ENCODE measurements around the gene NAIF1.

The NAIF1 gene

GRCh38 chr9:128094950-128095544 lies 27.9 kb upstream of the NAIF1 start:
- no peak for DNase-seq (ENCODE audit: low read depth)
- TF ChIP-seq, protein P1, sequence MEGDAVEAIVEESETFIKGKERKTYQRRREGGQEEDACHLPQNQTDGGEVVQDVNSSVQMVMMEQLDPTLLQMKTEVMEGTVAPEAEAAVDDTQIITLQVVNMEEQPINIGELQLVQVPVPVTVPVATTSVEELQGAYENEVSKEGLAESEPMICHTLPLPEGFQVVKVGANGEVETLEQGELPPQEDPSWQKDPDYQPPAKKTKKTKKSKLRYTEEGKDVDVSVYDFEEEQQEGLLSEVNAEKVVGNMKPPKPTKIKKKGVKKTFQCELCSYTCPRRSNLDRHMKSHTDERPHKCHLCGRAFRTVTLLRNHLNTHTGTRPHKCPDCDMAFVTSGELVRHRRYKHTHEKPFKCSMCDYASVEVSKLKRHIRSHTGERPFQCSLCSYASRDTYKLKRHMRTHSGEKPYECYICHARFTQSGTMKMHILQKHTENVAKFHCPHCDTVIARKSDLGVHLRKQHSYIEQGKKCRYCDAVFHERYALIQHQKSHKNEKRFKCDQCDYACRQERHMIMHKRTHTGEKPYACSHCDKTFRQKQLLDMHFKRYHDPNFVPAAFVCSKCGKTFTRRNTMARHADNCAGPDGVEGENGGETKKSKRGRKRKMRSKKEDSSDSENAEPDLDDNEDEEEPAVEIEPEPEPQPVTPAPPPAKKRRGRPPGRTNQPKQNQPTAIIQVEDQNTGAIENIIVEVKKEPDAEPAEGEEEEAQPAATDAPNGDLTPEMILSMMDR (conservative IDR thresholded peaks at IDR 0.05; ENCODE audit: low read length): no peak
- no peak overlapping the region for H3K4me3 ChIP-seq (ENCODE audit: low read length)

GRCh38 chr9:128094166-128094949 lies 27.2 kb upstream of the NAIF1 start:
- peak overlapping the region; percentile 44 for H3K4me3 ChIP-seq (ENCODE audit: low read length)

DNA sequence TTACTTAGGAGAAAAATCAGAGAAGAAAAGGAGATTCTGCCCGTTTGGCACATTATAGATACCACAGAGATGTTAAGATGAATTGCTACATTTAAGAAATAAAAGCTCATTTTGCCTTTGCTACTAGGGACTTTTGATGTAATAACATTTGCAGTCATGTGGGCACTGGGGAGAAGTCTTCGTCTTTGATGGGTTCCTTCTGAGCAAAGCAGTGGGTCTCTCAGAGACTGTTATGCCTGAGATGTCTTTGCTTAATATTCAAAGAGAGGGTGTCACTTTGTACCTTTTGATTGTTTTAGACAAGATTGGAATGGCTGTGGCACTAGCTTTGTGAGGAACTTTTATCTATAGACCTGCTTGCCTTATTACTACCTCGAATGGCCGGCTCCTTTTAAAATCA lies 25.9 kb upstream of the NAIF1 start:
- DNase-seq (ENCODE audit: low read depth): no peak
- TF ChIP-seq, protein P1 (conservative IDR thresholded peaks at IDR 0.05; ENCODE audit: low read length): no peak
- no peak overlapping the region for H3K4me3 ChIP-seq (ENCODE audit: low read length)

More at GRCh38 chr9:128094166-128094949, 27.2 kb upstream of the NAIF1 start:
- DNase-seq (ENCODE audit: low read depth): peak; percentile 97
- TF ChIP-seq, protein P1 (conservative IDR thresholded peaks at IDR 0.05; ENCODE audit: low read length): no peak

- TF ChIP-seq, protein P1 (conservative IDR thresholded peaks at IDR 0.05; ENCODE audit: low read length): no peak
- H3K4me3 ChIP-seq (ENCODE audit: low read length): peak overlapping the region; percentile 60
- DNase-seq (ENCODE audit: low read depth): no peak
Observed at GRCh38 chr9:128092199-128092977, 25.3 kb upstream of the NAIF1 start.

DNA sequence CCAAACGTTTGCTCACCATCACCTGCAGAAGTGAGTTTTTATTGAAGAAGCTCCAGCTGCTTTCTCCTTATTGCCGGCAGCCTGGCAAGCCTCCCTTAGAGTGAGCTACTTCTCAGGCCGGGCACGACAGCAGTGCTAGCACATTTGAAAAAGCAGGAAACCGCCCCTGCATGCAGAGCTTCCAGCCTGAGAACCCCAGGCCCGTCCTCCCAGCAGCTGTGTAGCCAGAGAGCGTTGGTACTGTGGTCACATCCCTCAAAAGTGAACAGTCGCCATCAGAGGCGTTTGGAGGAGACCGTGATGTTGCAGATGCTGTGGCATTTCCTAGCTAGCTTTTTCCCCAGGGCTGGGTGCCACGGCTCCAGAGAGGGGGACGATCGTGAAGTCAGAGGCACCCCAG lies 24.5 kb upstream of the NAIF1 start:
- peak overlapping the region; percentile 60 for H3K4me3 ChIP-seq (ENCODE audit: low read length)
- TF ChIP-seq, protein P1 (conservative IDR thresholded peaks at IDR 0.05; ENCODE audit: low read length): no peak
- DNase-seq (ENCODE audit: low read depth): no peak

DNA sequence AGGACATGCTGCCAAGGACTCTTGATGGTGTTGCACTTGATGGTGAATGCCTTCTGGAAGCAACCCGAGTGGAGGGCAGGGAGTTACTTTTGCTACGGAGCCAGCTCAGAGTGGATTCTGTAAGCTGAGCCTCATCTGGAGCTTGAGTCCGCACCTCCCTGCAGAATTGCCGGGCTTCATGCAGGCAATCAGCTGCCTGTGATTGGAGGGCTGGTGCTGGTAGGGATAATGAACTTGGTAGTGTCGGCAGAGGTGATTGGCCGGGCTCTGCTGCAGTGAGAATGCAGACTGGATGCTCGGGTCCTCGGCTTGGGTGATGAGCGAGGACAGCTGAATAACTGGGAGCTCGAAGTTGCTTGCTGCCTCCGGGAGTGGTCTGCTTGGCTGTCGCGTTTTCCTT lies 24.0 kb upstream of the NAIF1 start:
- peak overlapping the region; percentile 60 for H3K4me3 ChIP-seq (ENCODE audit: low read length)
- TF ChIP-seq, protein P1 (conservative IDR thresholded peaks at IDR 0.05; ENCODE audit: low read length): no peak
- DNase-seq (ENCODE audit: low read depth): peak; percentile 94

All from AG10803 (cell line).